A549 (cell line): ENCODE results near the gene NOXA1. TPM values are rescaled to one million over a fixed set of nuclear protein-coding genes. Genes with fewer than 3 reads are reported as not detected.
A peak's percentile ranks its signal among the peaks of the same experiment; 100 is the strongest.

ENCODE experiments used
- ATAC-seq, 2 experiments: fragments of 200-7000 bp in 1 of 2; fragments of >200 bp in 1 of 2; cut with Nextera tagmentation in 1 of 2; cut with Tn5 transposase in 1 of 2; 3 replicates each; pipeline versions ENCODE4 v1.8.0 to v1.9.1; 2018 to 2020; ENCODE audit warnings: mild to moderate bottlenecking in 1 of 2, moderate library complexity in 1 of 2
- CTCF ChIA-PET: fragments of 300-600 bp; sonication (Branson Sonifier 250); formaldehyde crosslinking; extraction: SDS; loops from one replicate; lab custom pipeline; 2021; ENCODE audit warnings: antibody characterized with exemption, inconsistent platforms; lab: Yijun Ruan, JAX
- POLR2A ChIA-PET: fragments of 350-600 bp; formaldehyde crosslinking; extraction: SDS; loops from one replicate; lab custom pipeline; 2021; ENCODE audit warnings: antibody characterized with exemption, inconsistent platforms; lab: Yijun Ruan, JAX
- DNase-seq, 2 experiments: peaks; one replicate each; pipeline versions ENCODE4 v3.0.0 to v3.0.0-alpha.2; 2011 to 2016; ENCODE audit warnings: low read depth in 1 of 2, low spot score in 1 of 2
- FAIRE-seq: peaks from 2 replicates; lab custom pipeline; 2011; peaks lifted over from hg19 to GRCh38; lab: Jason Lieb, UNC
- H3K27ac ChIP-seq, 2 experiments: fragments of >200 bp; sonication (Bioruptor Twin); formaldehyde crosslinking; 3 replicates each; pipeline ENCODE4 v1.5.1; 2016 to 2017
- H3K4me1 ChIP-seq: fragments of >200 bp; sonication (Bioruptor Twin); formaldehyde crosslinking; 3 replicates; pipeline ENCODE4 v1.6.1; 2016
- H3K4me2 ChIP-seq: fragments of >200 bp; sonication (Bioruptor Twin); formaldehyde crosslinking; 3 replicates; pipeline ENCODE4 v1.6.1; 2016
- H3K4me3 ChIP-seq: fragments of >200 bp; sonication (Bioruptor Twin); formaldehyde crosslinking; 3 replicates; pipeline ENCODE4 v1.5.1; 2016
- H3K9me3 ChIP-seq: fragments of >200 bp; sonication (Bioruptor Twin); formaldehyde crosslinking; 3 replicates; pipeline ENCODE4 v1.6.1; 2016
- ATOH8 ChIP-seq: fragments of 250-450 bp; sonication (Bioruptor Pico); IDR thresholded peaks from 2 replicates; pipeline ENCODE4 v1.5.0; 2020; ENCODE audit warnings: low read depth, mild to moderate bottlenecking, moderate library complexity
- BCL3 ChIP-seq: fragments of >200 bp; sonication (Bioruptor Twin); formaldehyde crosslinking; IDR thresholded peaks from 3 replicates; pipeline ENCODE4 v1.6.1; 2016
- BHLHE40 ChIP-seq: IDR thresholded peaks from 2 replicates; pipeline ENCODE4 v1.6.1; 2012; ENCODE audit warnings: low read depth, low read length, inconsistent platforms
- CBX2 ChIP-seq: fragments of 200-600 bp; sonication (generic); IDR thresholded peaks from 2 replicates; pipeline ENCODE4 v1.6.1; 2016; ENCODE audit warnings: low read depth, mild to moderate bottlenecking, borderline replicate concordance
- CBX8 ChIP-seq: fragments of 200-600 bp; sonication (generic); IDR thresholded peaks from 2 replicates; pipeline ENCODE4 v1.6.1; 2016
- CHD2 ChIP-seq: fragments of 150-350 bp; IDR thresholded peaks from 2 replicates; pipeline ENCODE4 v1.6.1; 2014; ENCODE audit warnings: low read length; ENCODE audit not compliant: partially characterized antibody
- FOSB ChIP-seq: fragments of 250-450 bp; sonication (Bioruptor Pico); IDR thresholded peaks from 2 replicates; pipeline ENCODE4 v1.5.0; 2020; ENCODE audit warnings: mild to moderate bottlenecking, moderate library complexity
- HDAC2 ChIP-seq: fragments of 200-600 bp; sonication (generic); IDR thresholded peaks from 2 replicates; pipeline ENCODE4 v1.6.1; 2016
- HES2 ChIP-seq: fragments of >200 bp; sonication (Bioruptor Twin); formaldehyde crosslinking; IDR thresholded peaks from 2 replicates; pipeline ENCODE4 v1.6.1; 2016
- JUN ChIP-seq, 2 experiments: fragments of >200 bp; sonication (Bioruptor Twin); formaldehyde crosslinking; IDR thresholded peaks; 2 replicates in 1 of 2; 3 replicates in 1 of 2; pipeline ENCODE4 v1.6.1; 2016 to 2017
- KDM1A ChIP-seq: fragments of 200-600 bp; sonication (generic); IDR thresholded peaks from 2 replicates; pipeline ENCODE4 v1.6.1; 2016; ENCODE audit warnings: low read depth, mild to moderate bottlenecking
- MAFK ChIP-seq: fragments of 450-650 bp; IDR thresholded peaks from 2 replicates; pipeline ENCODE4 v1.6.1; 2014; ENCODE audit not compliant: partially characterized antibody
- NPAS2 ChIP-seq: fragments of 250-450 bp; sonication (Bioruptor Pico); IDR thresholded peaks from 2 replicates; pipeline ENCODE4 v1.8.0; 2022; ENCODE audit warnings: mild to moderate bottlenecking, moderate library complexity, borderline replicate concordance
- NR3C1 ChIP-seq: fragments of >200 bp; sonication (Bioruptor Twin); formaldehyde crosslinking; IDR thresholded peaks from 3 replicates; pipeline ENCODE4 v1.6.1; 2017
- PBX3 ChIP-seq: IDR thresholded peaks from 2 replicates; pipeline ENCODE4 v1.6.1; 2012
- RCOR1 ChIP-seq: fragments of 150-350 bp; IDR thresholded peaks from 2 replicates; pipeline ENCODE4 v1.6.1; 2014; ENCODE audit warnings: antibody characterized with exemption, low read length, low read depth
- REST ChIP-seq: fragments of 200-600 bp; sonication (generic); IDR thresholded peaks from 2 replicates; pipeline ENCODE4 v1.6.1; 2016; ENCODE audit warnings: antibody characterized with exemption, mild to moderate bottlenecking, moderate library complexity
- RFX5 ChIP-seq: fragments of 450-650 bp; IDR thresholded peaks from 2 replicates; pipeline ENCODE4 v1.7.1; 2014; ENCODE audit warnings: antibody characterized with exemption, mild to moderate bottlenecking, moderate library complexity
- SMC3 ChIP-seq: fragments of >200 bp; sonication (Bioruptor Twin); formaldehyde crosslinking; IDR thresholded peaks from 3 replicates; pipeline ENCODE4 v1.6.1; 2018; ENCODE audit warnings: inconsistent platforms
- USF2 ChIP-seq: fragments of 450-650 bp; IDR thresholded peaks from 2 replicates; pipeline ENCODE4 v1.6.1; 2014; ENCODE audit warnings: antibody characterized with exemption
- ZNF302 ChIP-seq: fragments of 250-450 bp; sonication (Bioruptor Pico); IDR thresholded peaks from 2 replicates; pipeline ENCODE4 v1.9.0; 2021; ENCODE audit warnings: inconsistent platforms, mild to moderate bottlenecking, moderate library complexity
- ZSCAN20 ChIP-seq: fragments of 250-450 bp; sonication (Bioruptor Pico); IDR thresholded peaks from 2 replicates; pipeline ENCODE4 v1.8.0; 2022; ENCODE audit warnings: mild to moderate bottlenecking, moderate library complexity
- WGBS: methylation state at CpG from one replicate; pipeline ENCODE4 v1.1.6; 2017; ENCODE audit errors: missing lambda C conversion rate; 5-methylcytosine and 5-hydroxymethylcytosine counted together
- polyA plus RNA-seq, 4 experiments: library from polyadenylated mRNA; depleted of rRNA in 3 of 4; stranded (reverse); fragments of >200 nt; fragmentation: RNase III in 1 of 4; extraction: RNeasy Plus Mini Kit Qiagen cat#74134 plus additional on column Dnase treatment in 1 of 4; gene quantifications; 2 replicates in 3 of 4; 3 replicates in 1 of 4; pipeline ENCODE4 v1.2.3, GENCODE V29; 2011 to 2017

The NOXA1 gene
- polyA plus RNA-seq, 2 of the 4 experiments (the other 2 are of a cell fraction), result 0.44 to 1.5 TPM

GRCh38 chr9:137478613-137478961, 55.4 kb downstream of the NOXA1 start (continued):
- TF ChIP-seq PBX3 (no peak), CBX8 (no peak), NR3C1 (no peak), NPAS2 (CRISPR knock-in tag) (no peak), USF2 (no peak), HES2 (no peak), MAFK (no peak)

GRCh38 chr9:137478962-137479861, 56.0 kb downstream of the NOXA1 start:
- ATAC-seq (no peak; a peak in 1 of 6 replicates), FAIRE-seq (no peak), DNase-seq (no peak)
- CTCF ChIA-PET, result interaction anchor here (0.8 to 1.7 kb wide), 4 partner anchors 9 to 34 kb away, joined by 3 to 6 read pairs (median 3); no protein-coding TSS in a partner anchor
- Histone ChIP-seq H3K4me2 (no peak overlapping the region), H3K4me3 (no peak overlapping the region), H3K27ac (no peak overlapping the region), H3K4me1 (peaks cover 11% of the 10 kb centered on the region), H3K9me3 (peaks cover 17% of the 10 kb centered on the region)
- POLR2A ChIA-PET, result no interaction called here
- TF ChIP-seq ZNF302 (CRISPR knock-in tag) (no peak), NPAS2 (CRISPR knock-in tag) (no peak), RCOR1 (no peak), BCL3 (no peak)
- WGBS, result 83% methylated on average over 35 of the region's 36 CpGs

- Histone ChIP-seq H3K4me2 (no peak overlapping the region), H3K9me3 (peaks cover 15% of the 10 kb centered on the region), H3K4me1 (peaks cover 11% of the 10 kb centered on the region), H3K4me3 (no peak overlapping the region), H3K27ac (peak overlapping the region in 1 of 2 experiments; percentile 84; a peak in 1 of 6 replicates)
- no peak for DNase-seq
- ChIA-PET CTCF (interaction anchor here (1.2 kb wide), 1 partner anchor 17 kb away, joined by 3 read pairs; no protein-coding TSS in a partner anchor), POLR2A (no interaction called here)
- FAIRE-seq, result no peak
- peak in 1 of 2 experiments; percentile 11; a peak in 3 of 6 replicates for ATAC-seq
- WGBS, result 82% methylated on average over 20 of the region's 32 CpGs
- no peak for TF ChIP-seq ZSCAN20 (CRISPR knock-in tag)
- TF ChIP-seq SMC3, result no peak
- TF ChIP-seq HDAC2, result no peak
- no peak for TF ChIP-seq MAFK
- no peak for TF ChIP-seq KDM1A
- TF ChIP-seq CHD2, result no peak
- no peak for TF ChIP-seq BCL3
- TF ChIP-seq BHLHE40, result no peak
- no peak for TF ChIP-seq JUN (IDR thresholded peaks at IDR 0.05)
- no peak for TF ChIP-seq ATOH8 (CRISPR knock-in tag)
- no peak for TF ChIP-seq NPAS2 (CRISPR knock-in tag)
- TF ChIP-seq CBX2, result no peak
- no peak for TF ChIP-seq REST
- no peak for TF ChIP-seq FOSB (CRISPR knock-in tag)
- TF ChIP-seq RFX5, result no peak
Observed at GRCh38 chr9:137479892-137480685, 56.9 kb downstream of the NOXA1 start.
